Ascending aorta (tissue), 2 donors: Measurements from ENCODE around the gene ITGAD. TPM values are rescaled to one million over a fixed set of nuclear protein-coding genes. Genes with fewer than 3 reads are reported as not detected.

Source experiments
- DNase-seq, 2 donors: peaks; one replicate each; pipeline ENCODE4 v3.0.0-alpha.2; 2019; ENCODE audit warnings: low spot score in 2 of 2
- H3K27ac ChIP-seq, 2 donors: fragments of 200-600 bp; sonication (generic); one replicate each; pipeline ENCODE4 v1.5.1; 2016 to 2017; ENCODE audit warnings: mild to moderate bottlenecking in 1 of 2
- H3K27me3 ChIP-seq: fragments of 200-600 bp; sonication (generic); one replicate; pipeline ENCODE4 v1.5.1; 2017
- H3K36me3 ChIP-seq, 2 donors: fragments of 200-600 bp; sonication (generic); one replicate each; pipeline ENCODE4 v1.5.1; 2016
- H3K4me1 ChIP-seq, 2 donors: fragments of 200-600 bp; sonication (generic); one replicate each; pipeline ENCODE4 v1.5.1; 2016 to 2017; ENCODE audit warnings: mild to moderate bottlenecking in 1 of 2
- H3K4me3 ChIP-seq, 2 donors: fragments of 200-600 bp; sonication (generic); one replicate each; pipeline ENCODE4 v1.5.1; 2016 to 2017; ENCODE audit warnings: mild to moderate bottlenecking in 1 of 2
- H3K9me3 ChIP-seq, 2 donors: fragments of 200-600 bp; sonication (generic); one replicate each; pipeline ENCODE4 v1.5.1; 2016
- intact Hi-C: fragments of 100-400 bp; cut with DNase I; formaldehyde crosslinking; loops from one replicate; pipeline ENCODE4 v1.15.1; 2023
- total RNA-seq: library from RNA; depleted of rRNA; stranded (reverse); fragments of >200 nt; gene quantifications from one replicate; pipeline ENCODE4 v1.1.0, GENCODE V29; 2016
- TF ChIP-seq, protein P1 (sequence below), 3 experiments: fragments of 200-600 bp in 2 of 3; fragments of 450-650 bp in 1 of 3; sonication (generic) in 2 of 3; IDR thresholded peaks; one replicate each; pipeline ENCODE4 v1.5.1; 2016 to 2019; ENCODE audit warnings: antibody characterized with exemption in 3 of 3, mild to moderate bottlenecking in 1 of 3, moderate library complexity in 1 of 3

ITGAD gene
- total RNA-seq, 1 donor from 2014 or later: not detected

DNA sequence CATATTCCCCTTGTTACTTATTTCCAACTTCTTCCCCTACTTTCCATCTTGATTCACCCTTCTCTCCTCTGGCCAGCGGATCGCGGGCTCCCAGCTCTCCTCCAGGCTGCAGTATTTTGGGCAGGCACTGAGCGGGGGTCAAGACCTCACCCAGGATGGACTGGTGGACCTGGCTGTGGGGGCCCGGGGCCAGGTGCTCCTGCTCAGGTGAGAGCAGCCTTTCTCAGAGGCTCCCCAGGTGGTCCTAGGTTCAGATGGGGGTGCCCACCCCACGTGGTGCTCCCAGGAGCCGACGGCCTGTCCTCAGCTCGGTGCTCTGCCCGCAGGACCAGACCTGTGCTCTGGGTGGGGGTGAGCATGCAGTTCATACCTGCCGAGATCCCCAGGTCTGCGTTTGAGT is 22.1 kb upstream of the ITGAD start:
- no peaks in the 10 kb centered on the region for H3K36me3 ChIP-seq
- no peaks in the 10 kb centered on the region for H3K27me3 ChIP-seq
- TF ChIP-seq, protein P1, sequence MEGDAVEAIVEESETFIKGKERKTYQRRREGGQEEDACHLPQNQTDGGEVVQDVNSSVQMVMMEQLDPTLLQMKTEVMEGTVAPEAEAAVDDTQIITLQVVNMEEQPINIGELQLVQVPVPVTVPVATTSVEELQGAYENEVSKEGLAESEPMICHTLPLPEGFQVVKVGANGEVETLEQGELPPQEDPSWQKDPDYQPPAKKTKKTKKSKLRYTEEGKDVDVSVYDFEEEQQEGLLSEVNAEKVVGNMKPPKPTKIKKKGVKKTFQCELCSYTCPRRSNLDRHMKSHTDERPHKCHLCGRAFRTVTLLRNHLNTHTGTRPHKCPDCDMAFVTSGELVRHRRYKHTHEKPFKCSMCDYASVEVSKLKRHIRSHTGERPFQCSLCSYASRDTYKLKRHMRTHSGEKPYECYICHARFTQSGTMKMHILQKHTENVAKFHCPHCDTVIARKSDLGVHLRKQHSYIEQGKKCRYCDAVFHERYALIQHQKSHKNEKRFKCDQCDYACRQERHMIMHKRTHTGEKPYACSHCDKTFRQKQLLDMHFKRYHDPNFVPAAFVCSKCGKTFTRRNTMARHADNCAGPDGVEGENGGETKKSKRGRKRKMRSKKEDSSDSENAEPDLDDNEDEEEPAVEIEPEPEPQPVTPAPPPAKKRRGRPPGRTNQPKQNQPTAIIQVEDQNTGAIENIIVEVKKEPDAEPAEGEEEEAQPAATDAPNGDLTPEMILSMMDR (IDR thresholded peaks at IDR 0.05): no peak
- H3K9me3 ChIP-seq: no peaks in the 10 kb centered on the region
- DNase-seq: no peak
- no peak overlapping the region for H3K27ac ChIP-seq
- H3K4me3 ChIP-seq: no peak overlapping the region
- H3K4me1 ChIP-seq: no peaks in the 10 kb centered on the region
- intact Hi-C loops: no loop called here

DNA sequence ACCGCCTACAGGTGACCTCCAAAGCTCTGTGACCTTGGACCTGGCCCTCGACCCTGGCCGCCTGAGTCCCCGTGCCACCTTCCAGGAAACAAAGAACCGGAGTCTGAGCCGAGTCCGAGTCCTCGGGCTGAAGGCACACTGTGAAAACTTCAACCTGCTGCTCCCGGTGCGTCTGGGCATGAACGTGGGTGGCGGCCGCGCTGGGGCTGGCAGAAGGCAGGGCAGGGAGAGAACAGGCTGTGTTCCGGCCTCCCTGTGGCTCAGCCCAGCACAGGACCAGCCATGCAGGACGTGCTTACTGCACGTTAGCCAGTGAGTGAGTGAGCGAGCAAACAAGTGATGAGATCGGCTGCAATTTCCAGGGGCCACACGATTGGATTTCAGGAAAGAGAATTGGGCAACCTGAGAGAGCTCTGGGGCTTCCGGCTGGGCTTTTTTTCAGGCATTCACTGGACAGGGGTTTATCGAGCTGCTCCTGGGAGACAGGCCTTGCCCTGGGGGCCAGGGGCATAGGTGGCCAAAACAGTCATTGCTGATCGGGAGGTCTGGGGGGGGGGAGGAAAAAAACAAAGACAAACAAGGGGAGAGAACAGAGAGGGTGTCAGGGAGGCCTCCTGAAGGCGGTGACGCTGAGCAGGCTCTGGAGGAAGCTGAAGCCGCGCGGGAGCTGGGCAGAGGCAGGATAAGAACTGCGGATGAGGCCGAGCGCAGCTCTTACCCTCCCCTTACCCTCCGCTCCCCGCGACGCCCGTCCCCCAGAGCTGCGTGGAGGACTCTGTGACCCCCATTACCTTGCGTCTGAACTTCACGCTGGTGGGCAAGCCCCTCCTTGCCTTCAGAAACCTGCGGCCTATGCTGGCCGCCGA is 21.3 kb upstream of the ITGAD start:
- intact Hi-C loops: no loop called here
- no peaks in the 10 kb centered on the region for H3K4me1 ChIP-seq
- DNase-seq: no peak
- no peaks in the 10 kb centered on the region for H3K9me3 ChIP-seq
- H3K4me3 ChIP-seq: no peak overlapping the region
- no peaks in the 10 kb centered on the region for H3K27me3 ChIP-seq
- no peak overlapping the region for H3K27ac ChIP-seq
- TF ChIP-seq, protein P1 (IDR thresholded peaks at IDR 0.05): no peak
- H3K36me3 ChIP-seq: no peaks in the 10 kb centered on the region

DNA sequence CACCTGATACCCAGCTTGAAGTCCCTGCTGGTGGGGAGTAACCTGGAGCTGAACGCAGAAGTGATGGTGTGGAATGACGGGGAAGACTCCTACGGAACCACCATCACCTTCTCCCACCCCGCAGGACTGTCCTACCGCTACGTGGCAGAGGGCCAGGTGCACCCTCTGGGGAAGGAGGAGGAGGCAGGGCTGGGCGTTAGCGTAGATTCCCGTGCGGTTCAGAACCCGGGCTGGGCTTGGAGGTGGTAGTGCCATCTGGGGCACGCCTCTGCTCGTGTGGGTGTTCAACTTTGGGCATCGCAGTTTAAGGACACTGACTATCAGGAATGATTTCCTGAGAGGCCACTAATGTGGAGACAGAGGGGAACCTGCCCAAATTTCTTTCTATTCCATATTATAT is 19.9 kb upstream of the ITGAD start:
- Histone ChIP-seq H3K4me3 (no peak overlapping the region), H3K27ac (no peak overlapping the region), H3K4me1 (no peaks in the 10 kb centered on the region), H3K9me3 (no peaks in the 10 kb centered on the region), H3K27me3 (no peaks in the 10 kb centered on the region), H3K36me3 (no peaks in the 10 kb centered on the region)
- intact Hi-C loops: no loop called here
- TF ChIP-seq, protein P1 (IDR thresholded peaks at IDR 0.05): no peak
- no peak for DNase-seq

DNA sequence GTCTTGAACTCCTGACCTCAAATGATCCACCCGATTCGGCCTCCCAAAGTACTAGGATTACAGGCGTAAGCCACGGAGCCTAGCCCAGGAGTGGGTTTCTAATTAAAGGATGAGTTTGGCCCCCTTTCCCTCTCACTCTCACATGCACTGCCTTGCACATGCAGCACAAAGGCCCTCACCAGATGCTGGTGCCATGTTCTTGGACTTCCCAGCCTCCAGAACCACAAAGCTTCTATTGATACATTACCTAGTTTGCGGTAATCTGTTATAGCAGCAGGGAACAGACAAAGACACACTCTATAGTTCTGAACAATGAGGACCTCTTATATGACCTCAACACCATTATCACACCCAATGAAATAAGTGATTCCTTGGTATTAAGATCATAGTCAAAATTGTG is 17.9 kb upstream of the ITGAD start:
- no peaks in the 10 kb centered on the region for H3K4me1 ChIP-seq
- H3K4me3 ChIP-seq: no peak overlapping the region
- TF ChIP-seq, protein P1 (IDR thresholded peaks at IDR 0.05): no peak
- H3K27me3 ChIP-seq: no peaks in the 10 kb centered on the region
- intact Hi-C loops: no loop called here
- no peak overlapping the region for H3K27ac ChIP-seq
- no peaks in the 10 kb centered on the region for H3K36me3 ChIP-seq
- no peak for DNase-seq
- H3K9me3 ChIP-seq: no peaks in the 10 kb centered on the region

DNA sequence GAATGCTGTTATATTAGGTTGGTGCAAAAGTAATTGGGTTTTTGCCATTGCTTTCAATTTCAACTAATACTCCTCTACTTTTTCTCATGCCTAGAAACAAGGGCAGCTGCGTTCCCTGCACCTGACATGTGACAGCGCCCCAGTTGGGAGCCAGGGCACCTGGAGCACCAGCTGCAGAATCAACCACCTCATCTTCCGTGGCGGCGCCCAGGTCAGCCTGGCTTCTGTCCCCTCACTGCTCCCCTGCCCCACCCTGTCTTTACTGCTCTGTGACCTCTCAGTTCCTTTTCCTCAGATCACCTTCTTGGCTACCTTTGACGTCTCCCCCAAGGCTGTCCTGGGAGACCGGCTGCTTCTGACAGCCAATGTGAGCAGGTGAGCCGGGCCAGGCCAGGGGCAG is 16.4 kb upstream of the ITGAD start:
- Histone ChIP-seq H3K9me3 (no peaks in the 10 kb centered on the region), H3K4me1 (no peaks in the 10 kb centered on the region), H3K27me3 (no peaks in the 10 kb centered on the region), H3K4me3 (no peak overlapping the region), H3K36me3 (no peaks in the 10 kb centered on the region), H3K27ac (no peak overlapping the region)
- intact Hi-C loops: no loop called here
- DNase-seq: no peak
- TF ChIP-seq, protein P1 (IDR thresholded peaks at IDR 0.05): no peak
